HL-60 (cell line): Measurements from ENCODE around the gene ERVH48-1.
"Not testable (repeated sequence)": the region's sequence is repeated elsewhere in the genome, so short reads cannot be mapped to it uniquely, and the experiment has no call there.

Experiments used
- DNase-seq, 2 experiments: peaks; one replicate each; pipeline ENCODE4 v3.0.0-alpha.2; 2010 to 2020; ENCODE audit warnings: low read depth in 1 of 2, low spot score in 1 of 2
- H3K27ac ChIP-seq: fragments of 250-450 bp; sonication (Bioruptor Pico); replicated peaks from 2 replicates; pipeline ENCODE4 v1.5.1; 2020; ENCODE audit warnings: mild to moderate bottlenecking, moderate library complexity
- H3K27me3 ChIP-seq: fragments of 250-450 bp; sonication (Bioruptor Pico); 2 replicates; pipeline ENCODE4 v1.5.1; 2021; ENCODE audit warnings: mild to moderate bottlenecking, moderate library complexity; ENCODE audit not compliant: insufficient read depth, poor library complexity, severe bottlenecking
- H3K4me3 ChIP-seq: replicated peaks from 2 replicates; pipeline ENCODE4 v1.5.1; 2011; ENCODE audit warnings: mild to moderate bottlenecking, control low read depth, low read length; ENCODE audit not compliant: insufficient read depth
- GABPA ChIP-seq: IDR thresholded peaks from 2 replicates; pipeline ENCODE4 v1.6.1; 2012; ENCODE audit warnings: low read depth
- POLR2AphosphoS5 ChIP-seq: IDR thresholded peaks from 2 replicates; pipeline ENCODE4 v1.6.1; 2012; ENCODE audit warnings: low read depth
- SPI1 ChIP-seq: IDR thresholded peaks from 2 replicates; pipeline ENCODE4 v1.6.1; 2012; ENCODE audit warnings: low read depth, mild to moderate bottlenecking, borderline replicate concordance
- TF ChIP-seq, protein P1 (sequence below): IDR thresholded peaks from one replicate; pipeline ENCODE4 v1.5.1; 2011; ENCODE audit warnings: low read length, control low read depth, inconsistent platforms; ENCODE audit not compliant: insufficient read depth
- TF ChIP-seq, protein P2 (sequence below): IDR thresholded peaks from 2 replicates; pipeline ENCODE4 v1.6.1; 2012; ENCODE audit warnings: low read depth; ENCODE audit not compliant: insufficient replicate concordance

Gene ERVH48-1

DNA sequence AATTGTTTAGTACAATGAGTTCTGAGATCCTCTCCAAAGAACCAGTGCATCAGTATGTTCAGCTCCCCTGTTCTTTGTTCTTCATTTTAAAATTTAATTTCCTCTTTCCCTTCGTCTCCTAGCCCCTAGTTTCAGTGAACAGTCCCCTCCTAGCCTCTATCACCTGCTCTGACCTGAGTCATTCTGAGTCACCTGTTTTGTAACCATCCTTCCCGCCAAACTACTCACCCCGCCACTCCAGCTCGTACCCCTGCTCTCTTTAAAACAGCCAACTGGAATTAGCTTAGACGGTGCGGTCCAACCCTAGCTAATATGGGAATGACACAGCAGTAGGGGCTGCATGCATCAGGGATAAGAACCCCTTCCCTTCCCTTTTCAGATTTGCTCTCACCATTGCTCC lies 16.8 kb upstream of the ERVH48-1 start:
- Histone ChIP-seq H3K27me3 (no peaks in the 10 kb centered on the region), H3K27ac (no peak overlapping the region), H3K4me3 (no peak overlapping the region)
- DNase-seq = no peak
- TF ChIP-seq SPI1 = no peak
- no peak for TF ChIP-seq POLR2AphosphoS5
- TF ChIP-seq, protein P1, sequence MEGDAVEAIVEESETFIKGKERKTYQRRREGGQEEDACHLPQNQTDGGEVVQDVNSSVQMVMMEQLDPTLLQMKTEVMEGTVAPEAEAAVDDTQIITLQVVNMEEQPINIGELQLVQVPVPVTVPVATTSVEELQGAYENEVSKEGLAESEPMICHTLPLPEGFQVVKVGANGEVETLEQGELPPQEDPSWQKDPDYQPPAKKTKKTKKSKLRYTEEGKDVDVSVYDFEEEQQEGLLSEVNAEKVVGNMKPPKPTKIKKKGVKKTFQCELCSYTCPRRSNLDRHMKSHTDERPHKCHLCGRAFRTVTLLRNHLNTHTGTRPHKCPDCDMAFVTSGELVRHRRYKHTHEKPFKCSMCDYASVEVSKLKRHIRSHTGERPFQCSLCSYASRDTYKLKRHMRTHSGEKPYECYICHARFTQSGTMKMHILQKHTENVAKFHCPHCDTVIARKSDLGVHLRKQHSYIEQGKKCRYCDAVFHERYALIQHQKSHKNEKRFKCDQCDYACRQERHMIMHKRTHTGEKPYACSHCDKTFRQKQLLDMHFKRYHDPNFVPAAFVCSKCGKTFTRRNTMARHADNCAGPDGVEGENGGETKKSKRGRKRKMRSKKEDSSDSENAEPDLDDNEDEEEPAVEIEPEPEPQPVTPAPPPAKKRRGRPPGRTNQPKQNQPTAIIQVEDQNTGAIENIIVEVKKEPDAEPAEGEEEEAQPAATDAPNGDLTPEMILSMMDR = no peak
- TF ChIP-seq, protein P2, sequence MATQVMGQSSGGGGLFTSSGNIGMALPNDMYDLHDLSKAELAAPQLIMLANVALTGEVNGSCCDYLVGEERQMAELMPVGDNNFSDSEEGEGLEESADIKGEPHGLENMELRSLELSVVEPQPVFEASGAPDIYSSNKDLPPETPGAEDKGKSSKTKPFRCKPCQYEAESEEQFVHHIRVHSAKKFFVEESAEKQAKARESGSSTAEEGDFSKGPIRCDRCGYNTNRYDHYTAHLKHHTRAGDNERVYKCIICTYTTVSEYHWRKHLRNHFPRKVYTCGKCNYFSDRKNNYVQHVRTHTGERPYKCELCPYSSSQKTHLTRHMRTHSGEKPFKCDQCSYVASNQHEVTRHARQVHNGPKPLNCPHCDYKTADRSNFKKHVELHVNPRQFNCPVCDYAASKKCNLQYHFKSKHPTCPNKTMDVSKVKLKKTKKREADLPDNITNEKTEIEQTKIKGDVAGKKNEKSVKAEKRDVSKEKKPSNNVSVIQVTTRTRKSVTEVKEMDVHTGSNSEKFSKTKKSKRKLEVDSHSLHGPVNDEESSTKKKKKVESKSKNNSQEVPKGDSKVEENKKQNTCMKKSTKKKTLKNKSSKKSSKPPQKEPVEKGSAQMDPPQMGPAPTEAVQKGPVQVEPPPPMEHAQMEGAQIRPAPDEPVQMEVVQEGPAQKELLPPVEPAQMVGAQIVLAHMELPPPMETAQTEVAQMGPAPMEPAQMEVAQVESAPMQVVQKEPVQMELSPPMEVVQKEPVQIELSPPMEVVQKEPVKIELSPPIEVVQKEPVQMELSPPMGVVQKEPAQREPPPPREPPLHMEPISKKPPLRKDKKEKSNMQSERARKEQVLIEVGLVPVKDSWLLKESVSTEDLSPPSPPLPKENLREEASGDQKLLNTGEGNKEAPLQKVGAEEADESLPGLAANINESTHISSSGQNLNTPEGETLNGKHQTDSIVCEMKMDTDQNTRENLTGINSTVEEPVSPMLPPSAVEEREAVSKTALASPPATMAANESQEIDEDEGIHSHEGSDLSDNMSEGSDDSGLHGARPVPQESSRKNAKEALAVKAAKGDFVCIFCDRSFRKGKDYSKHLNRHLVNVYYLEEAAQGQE = no peak
- TF ChIP-seq GABPA = no peak

DNA sequence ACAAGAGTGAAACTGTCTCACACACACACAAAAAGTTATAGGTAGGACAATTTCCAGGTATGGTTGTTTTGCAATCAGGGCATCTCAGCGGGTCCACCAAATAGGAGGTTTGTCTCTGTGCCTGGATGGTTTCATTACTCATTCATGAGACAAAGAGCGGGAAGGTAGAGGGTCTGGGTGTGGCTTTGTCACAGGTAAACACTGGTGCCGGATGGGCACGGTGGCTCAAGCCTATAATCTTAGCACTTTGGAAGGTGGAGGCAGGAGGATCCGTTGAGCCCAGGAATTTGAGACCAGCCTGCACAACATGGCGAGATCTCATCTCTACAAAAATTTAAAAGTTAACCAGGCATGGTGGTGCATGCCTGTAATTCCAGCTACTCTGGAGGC lies 16.3 kb upstream of the ERVH48-1 start:
- H3K27me3 ChIP-seq = no peaks in the 10 kb centered on the region
- H3K27ac ChIP-seq = no peak overlapping the region
- DNase-seq = no peak
- TF ChIP-seq SPI1 (no peak), POLR2AphosphoS5 (no peak)
- TF ChIP-seq, protein P2 = no peak
- H3K4me3 ChIP-seq = no peak overlapping the region

DNA sequence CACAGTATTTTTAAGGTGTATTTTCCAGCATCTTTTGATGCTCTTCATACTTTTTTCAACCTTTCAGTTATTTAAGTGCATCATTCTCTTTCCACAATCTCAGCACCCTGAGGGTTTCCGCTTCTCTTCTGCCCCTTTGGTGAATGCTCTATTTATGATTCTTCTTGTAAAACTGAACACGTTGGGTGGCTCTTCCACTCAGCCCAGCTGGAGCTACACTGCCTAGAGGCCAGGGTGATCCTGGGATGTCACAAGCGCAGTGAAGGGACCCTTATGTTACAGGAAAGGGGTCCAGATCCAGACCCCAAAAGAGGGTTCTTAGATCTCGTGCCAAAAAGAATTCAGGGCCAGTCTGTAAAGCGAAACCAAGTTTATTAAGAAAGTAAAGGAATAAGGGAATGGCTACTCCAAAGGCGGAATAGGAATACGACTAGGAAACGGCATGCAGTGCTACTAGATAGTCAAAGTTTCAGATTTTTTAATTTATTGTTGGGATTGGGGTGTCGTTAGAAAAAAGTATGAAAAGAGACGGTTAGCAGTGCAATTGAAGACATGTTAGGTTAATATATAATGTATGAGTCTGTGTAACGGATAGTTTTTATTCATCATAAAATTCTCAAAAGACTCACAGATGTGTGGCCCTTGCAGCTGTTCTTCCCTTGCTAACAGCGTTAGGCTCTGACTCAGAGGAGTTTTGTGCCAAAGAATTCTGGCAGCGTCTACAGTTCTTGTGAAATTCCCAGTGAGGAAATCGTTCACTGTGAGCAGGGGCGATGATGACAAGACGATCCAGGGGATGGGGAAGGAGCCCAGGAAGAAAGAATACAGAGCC lies 14.4 kb upstream of the ERVH48-1 start:
- no peak overlapping the region for H3K4me3 ChIP-seq
- no peak overlapping the region for H3K27ac ChIP-seq

DNA sequence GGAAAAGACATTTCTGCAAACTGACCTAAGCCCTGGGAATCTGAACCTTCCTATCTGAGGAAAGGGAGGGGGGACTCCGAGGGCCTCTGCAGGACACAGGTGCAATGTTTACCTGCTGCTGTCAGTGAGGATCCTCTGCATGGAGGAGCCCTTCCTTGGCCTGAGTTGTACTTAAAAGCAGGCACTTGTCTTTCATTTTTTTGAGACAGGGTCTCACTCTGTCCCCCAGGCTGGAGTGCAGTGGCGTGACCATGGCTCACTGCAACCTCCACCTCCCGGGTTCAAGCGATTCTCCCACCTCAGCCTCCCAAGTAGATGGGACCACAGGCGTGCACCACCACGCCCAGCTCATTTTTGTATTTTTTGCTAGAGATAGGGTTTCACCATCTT lies 13.2 kb upstream of the ERVH48-1 start:
- not testable (repeated sequence) for H3K27ac ChIP-seq

More for the DNA sequence above, 14.4 kb upstream of the ERVH48-1 start:
- TF ChIP-seq SPI1 = no peak
- no peak for TF ChIP-seq POLR2AphosphoS5
- TF ChIP-seq, protein P1 = no peak
- TF ChIP-seq, protein P2 = no peak
- no peak for TF ChIP-seq GABPA
- DNase-seq = peak; percentile 66 to 79
- no peaks in the 10 kb centered on the region for H3K27me3 ChIP-seq

More for the DNA sequence above, 13.2 kb upstream of the ERVH48-1 start:
- DNase-seq, H3K27me3 ChIP-seq, H3K4me3 ChIP-seq: not testable (repeated sequence)
